ENCODE data around the gene PRLR. TPM values are rescaled to one million over a fixed set of nuclear protein-coding genes. Genes with fewer than 3 reads are reported as not detected.

PRLR gene
- polyA plus RNA-seq, 1 donor from 2014 or later, result 0.50 TPM

DNA sequence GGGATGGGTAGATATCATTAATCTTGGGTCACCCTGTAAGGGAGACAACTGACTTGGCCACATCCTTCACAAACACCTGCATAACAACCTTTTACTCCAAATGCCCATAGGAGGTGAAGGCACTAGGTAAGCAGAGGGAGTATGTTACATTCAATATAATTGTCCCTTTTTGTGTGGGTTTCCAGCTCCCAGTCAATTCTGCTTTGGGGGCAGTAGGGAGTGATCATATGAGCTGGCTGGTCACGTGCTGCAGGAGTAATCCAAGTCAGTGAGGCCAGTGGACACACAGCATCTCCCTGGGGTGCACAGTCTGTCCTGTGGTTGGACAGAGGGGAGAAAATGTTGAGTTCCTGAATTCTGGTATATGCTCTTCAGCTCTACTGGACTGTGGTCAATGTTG, 181.4 kb downstream of the PRLR start:
- Histone ChIP-seq H3F3A (ENCODE audit: insufficient read depth, low read length, poor library complexity, severe bottlenecking) (no peaks in the 10 kb centered on the region), H3K4me2 (ENCODE audit: low read length) (no peak overlapping the region), H4K20me1 (ENCODE audit: insufficient read depth) (no peaks in the 10 kb centered on the region), H2AFZ (ENCODE audit: low read depth, low read length) (no peak overlapping the region), H3K79me2 (replicated peaks; ENCODE audit: insufficient read depth, low read length) (no peaks in the 10 kb centered on the region), H3K4me3 (ENCODE audit: low read length) (no peak overlapping the region), H3K9me3 (ENCODE audit: low read length) (no peaks in the 10 kb centered on the region), H3K9me2 (ENCODE audit: insufficient read depth, low read length) (no peaks in the 10 kb centered on the region), H3K36me3 (ENCODE audit: insufficient read depth, low read length) (no peaks in the 10 kb centered on the region), H3K27me3 (ENCODE audit: insufficient read depth, low read depth, low read length) (no peaks in the 10 kb centered on the region), H3K27ac (ENCODE audit: low read length) (no peak overlapping the region), H3K9ac (ENCODE audit: low read length) (no peak overlapping the region)
- TF ChIP-seq EP300 (conservative IDR thresholded peaks at IDR 0.05; ENCODE audit: poor library complexity, severe bottlenecking) (no peak), EZH2 (IDR thresholded peaks at IDR 0.05; ENCODE audit: borderline replicate concordance, insufficient read depth, low read length, poor library complexity, severe bottlenecking) (no peak), RAD21 (conservative IDR thresholded peaks at IDR 0.05) (no peak), SMC3 (conservative IDR thresholded peaks at IDR 0.05; ENCODE audit: poor library complexity) (no peak), POLR2AphosphoS5 (IDR thresholded peaks at IDR 0.05) (no peak), MXI1 (conservative IDR thresholded peaks at IDR 0.05; ENCODE audit: poor library complexity, severe bottlenecking) (no peak), TAF1 (IDR thresholded peaks at IDR 0.05; ENCODE audit: low read depth) (no peak)
- TF ChIP-seq, protein P1, sequence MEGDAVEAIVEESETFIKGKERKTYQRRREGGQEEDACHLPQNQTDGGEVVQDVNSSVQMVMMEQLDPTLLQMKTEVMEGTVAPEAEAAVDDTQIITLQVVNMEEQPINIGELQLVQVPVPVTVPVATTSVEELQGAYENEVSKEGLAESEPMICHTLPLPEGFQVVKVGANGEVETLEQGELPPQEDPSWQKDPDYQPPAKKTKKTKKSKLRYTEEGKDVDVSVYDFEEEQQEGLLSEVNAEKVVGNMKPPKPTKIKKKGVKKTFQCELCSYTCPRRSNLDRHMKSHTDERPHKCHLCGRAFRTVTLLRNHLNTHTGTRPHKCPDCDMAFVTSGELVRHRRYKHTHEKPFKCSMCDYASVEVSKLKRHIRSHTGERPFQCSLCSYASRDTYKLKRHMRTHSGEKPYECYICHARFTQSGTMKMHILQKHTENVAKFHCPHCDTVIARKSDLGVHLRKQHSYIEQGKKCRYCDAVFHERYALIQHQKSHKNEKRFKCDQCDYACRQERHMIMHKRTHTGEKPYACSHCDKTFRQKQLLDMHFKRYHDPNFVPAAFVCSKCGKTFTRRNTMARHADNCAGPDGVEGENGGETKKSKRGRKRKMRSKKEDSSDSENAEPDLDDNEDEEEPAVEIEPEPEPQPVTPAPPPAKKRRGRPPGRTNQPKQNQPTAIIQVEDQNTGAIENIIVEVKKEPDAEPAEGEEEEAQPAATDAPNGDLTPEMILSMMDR (IDR thresholded peaks at IDR 0.05; ENCODE audit: poor library complexity, severe bottlenecking), result no peak
- TF ChIP-seq, protein P2, sequence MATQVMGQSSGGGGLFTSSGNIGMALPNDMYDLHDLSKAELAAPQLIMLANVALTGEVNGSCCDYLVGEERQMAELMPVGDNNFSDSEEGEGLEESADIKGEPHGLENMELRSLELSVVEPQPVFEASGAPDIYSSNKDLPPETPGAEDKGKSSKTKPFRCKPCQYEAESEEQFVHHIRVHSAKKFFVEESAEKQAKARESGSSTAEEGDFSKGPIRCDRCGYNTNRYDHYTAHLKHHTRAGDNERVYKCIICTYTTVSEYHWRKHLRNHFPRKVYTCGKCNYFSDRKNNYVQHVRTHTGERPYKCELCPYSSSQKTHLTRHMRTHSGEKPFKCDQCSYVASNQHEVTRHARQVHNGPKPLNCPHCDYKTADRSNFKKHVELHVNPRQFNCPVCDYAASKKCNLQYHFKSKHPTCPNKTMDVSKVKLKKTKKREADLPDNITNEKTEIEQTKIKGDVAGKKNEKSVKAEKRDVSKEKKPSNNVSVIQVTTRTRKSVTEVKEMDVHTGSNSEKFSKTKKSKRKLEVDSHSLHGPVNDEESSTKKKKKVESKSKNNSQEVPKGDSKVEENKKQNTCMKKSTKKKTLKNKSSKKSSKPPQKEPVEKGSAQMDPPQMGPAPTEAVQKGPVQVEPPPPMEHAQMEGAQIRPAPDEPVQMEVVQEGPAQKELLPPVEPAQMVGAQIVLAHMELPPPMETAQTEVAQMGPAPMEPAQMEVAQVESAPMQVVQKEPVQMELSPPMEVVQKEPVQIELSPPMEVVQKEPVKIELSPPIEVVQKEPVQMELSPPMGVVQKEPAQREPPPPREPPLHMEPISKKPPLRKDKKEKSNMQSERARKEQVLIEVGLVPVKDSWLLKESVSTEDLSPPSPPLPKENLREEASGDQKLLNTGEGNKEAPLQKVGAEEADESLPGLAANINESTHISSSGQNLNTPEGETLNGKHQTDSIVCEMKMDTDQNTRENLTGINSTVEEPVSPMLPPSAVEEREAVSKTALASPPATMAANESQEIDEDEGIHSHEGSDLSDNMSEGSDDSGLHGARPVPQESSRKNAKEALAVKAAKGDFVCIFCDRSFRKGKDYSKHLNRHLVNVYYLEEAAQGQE (IDR thresholded peaks at IDR 0.05; ENCODE audit: borderline replicate concordance), result no peak

DNA sequence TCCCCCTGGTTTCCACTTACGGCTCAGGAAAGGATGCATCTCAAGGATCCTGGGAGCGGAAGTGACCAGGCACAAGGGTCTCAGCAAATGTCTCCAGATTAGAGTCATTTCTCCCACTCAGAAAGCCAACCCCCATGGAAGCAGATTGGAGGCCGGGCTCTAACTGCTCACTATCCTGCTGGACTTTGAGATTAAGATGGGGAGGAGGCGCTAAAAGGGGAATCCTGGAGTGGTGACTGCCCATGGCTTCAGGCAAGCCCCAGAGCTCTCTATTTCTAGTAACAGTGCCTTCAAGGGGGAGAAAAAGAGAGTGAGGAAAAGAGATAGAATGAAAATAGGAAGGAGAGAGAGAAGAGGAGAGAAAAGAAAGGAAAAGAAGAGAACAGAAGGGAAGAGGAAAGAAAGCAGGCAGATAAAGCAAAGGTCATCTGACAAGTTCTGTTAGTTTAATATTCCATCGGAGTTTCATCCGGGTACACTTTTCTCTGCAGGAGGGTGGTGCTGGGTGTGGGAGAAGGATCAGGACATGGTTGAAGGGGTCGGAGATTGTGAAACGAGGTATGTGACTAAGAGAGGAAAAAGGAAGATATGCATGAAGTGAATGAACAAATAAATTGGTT, 182.4 kb downstream of the PRLR start, which contains the start of gene AGXT2:
TSS of gene AGXT2 (minus strand) at position 165 of the 620 bp plus-strand sequence. CDS start at position 108, 57 bp downstream.
- Histone ChIP-seq H3K4me3 (ENCODE audit: low read length) (no peak within 1 kb of the TSS), H3F3A (ENCODE audit: insufficient read depth, low read length, poor library complexity, severe bottlenecking) (no peaks in the 10 kb centered on the region), H3K9me3 (ENCODE audit: low read length) (no peaks in the 10 kb centered on the region), H3K27me3 (ENCODE audit: insufficient read depth, low read depth, low read length) (no peaks in the 10 kb centered on the region), H3K36me3 (ENCODE audit: insufficient read depth, low read length) (no peaks in the 10 kb centered on the region), H3K9ac (ENCODE audit: low read length) (no peak within 1 kb of the TSS), H3K27ac (ENCODE audit: low read length) (no peak within 1 kb of the TSS), H4K20me1 (ENCODE audit: insufficient read depth) (no peaks in the 10 kb centered on the region), H3K4me2 (ENCODE audit: low read length) (no peak within 1 kb of the TSS), H3K9me2 (ENCODE audit: insufficient read depth, low read length) (no peaks in the 10 kb centered on the region), H2AFZ (ENCODE audit: low read depth, low read length) (no peak within 1 kb of the TSS), H3K79me2 (replicated peaks; ENCODE audit: insufficient read depth, low read length) (no peaks in the 10 kb centered on the region)
- TF ChIP-seq EP300 (conservative IDR thresholded peaks at IDR 0.05; ENCODE audit: poor library complexity, severe bottlenecking), result no peak

Measured in neural cell (in vitro differentiated cells).